Prostate gland (tissue), 2 donors: ENCODE results near the gene PLAAT4.

Experiments used
- CTCF ChIP-seq, 4 experiments: fragments of 200-600 bp in 2 of 4; fragments of 450-650 bp in 2 of 4; sonication (generic) in 2 of 4; IDR thresholded peaks; 1 replicate in 3 of 4; 2 replicates in 1 of 4; pipeline ENCODE4 v1.5.1; 2016 to 2019; ENCODE audit warnings: antibody characterized with exemption in 4 of 4, mild to moderate bottlenecking in 2 of 4, moderate library complexity in 2 of 4
- POLR2A ChIP-seq: fragments of 450-650 bp; IDR thresholded peaks from one replicate; pipeline ENCODE4 v1.6.1; 2016; ENCODE audit warnings: antibody characterized with exemption, mild to moderate bottlenecking
- POLR2AphosphoS5 ChIP-seq: sonication (generic); formaldehyde crosslinking; IDR thresholded peaks from one replicate; pipeline ENCODE4 v1.6.1; 2017; ENCODE audit warnings: antibody characterized with exemption

DNA sequence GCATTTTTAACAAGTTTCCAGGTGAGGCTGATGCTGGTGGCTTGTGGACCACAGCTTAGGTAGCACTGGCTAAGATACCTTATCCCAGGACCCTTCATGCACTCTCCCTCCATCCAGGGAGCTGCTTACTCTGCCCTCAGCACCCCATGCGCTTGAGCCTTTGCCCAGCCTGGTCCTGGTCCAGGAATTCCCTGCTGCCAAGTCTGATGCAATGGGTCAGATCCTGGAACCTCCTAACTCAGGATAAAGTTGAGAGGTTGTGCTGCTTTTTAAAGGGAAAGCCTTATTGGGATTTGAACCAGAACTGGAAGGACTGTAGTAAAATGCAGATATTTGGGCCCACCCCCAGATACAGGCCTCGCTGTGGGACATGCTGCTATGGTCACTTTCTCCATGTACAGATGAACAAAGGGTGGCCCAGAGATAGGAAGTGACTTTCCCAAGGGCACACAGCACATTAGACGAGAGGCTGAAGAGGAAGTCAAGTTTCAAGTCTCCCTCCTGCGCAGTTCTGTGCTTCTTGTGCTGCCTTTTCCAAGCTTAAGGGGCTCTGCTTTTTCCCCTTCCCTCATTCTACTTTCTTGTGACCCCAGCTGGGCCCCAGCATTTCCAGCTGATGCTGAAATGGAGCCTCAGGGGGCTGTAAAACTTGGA, 31.5 kb upstream of the PLAAT4 start:
- no peak for TF ChIP-seq CTCF (IDR thresholded peaks at IDR 0.05)
- TF ChIP-seq POLR2A: no peak
- no peak for TF ChIP-seq POLR2AphosphoS5
